NOMO-1 treated with DMSO at 0.1 percent for 48 hours (cell line): ENCODE data around the gene SDK2.

Experiments used
- DNase-seq: peaks from one replicate; lab custom pipeline; 2025; ENCODE audit not compliant: unreplicated experiment; lab: John Stamatoyannopoulos, UW

SDK2 gene

DNA sequence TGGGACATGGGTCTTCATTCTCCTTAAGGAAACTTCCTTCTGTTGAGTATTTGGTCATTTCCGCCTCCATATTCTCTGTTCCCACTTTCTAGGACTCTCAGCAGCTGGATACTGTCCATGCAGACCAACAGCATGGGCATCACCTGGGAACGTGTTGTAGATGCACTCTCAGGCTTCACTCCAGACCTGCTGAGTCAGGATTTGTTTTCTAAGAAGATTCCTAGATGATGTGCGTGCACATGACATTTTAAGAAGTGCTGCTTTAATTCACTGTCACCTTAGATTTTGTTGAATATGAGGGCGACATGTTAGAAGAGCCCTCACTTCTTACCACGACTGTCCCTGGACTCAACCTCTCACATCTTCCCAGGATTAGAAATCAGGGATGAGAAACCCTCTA lies 10.0 kb upstream of the SDK2 start:
- no peak for DNase-seq

DNA sequence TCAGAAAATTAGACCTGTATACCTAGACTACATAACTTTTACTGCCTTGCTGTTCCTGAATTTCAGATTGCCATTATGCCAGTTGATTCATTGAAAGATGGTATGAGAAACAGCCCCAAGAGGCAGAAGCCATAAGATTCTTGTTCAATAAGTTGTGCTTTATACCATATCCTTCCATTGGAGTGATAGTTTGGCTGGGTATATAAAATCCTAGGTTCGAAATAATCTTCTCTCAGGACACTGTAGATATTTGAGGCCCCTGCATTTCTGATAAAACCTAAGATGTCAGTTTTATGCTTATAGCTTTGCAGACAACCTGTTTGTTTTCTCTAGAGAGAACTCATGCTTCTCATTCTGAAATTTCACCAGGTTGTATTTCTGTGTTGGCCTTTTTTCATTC lies 9.6 kb upstream of the SDK2 start:
- no peak for DNase-seq

DNA sequence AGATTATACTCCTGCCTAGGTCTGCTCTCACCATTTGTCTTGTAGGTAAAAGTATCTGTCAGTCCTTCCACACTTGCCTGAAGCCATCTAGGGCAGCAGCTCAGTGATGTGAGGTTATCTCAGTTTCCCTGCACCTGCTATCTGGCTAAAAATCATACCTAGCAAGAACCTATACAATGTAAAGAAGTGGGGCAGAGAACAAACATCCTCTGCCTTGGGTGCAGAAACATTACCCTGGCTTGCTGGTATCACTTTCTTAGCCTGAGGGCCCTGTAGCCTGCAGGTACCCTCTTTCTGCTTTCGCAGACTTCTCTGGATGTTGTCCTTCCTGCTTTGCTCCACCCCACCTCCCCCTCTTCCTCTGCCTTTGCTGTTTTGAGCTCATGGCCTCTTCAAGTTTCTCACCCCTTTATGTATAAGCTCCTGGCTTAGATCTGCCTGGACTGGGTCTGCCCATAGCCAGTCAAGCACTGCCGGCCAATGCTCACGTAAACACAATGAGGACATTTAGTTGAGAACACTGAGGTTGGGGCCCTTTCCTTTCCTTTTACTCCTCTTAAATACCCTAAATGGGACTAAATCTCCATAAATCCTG lies 8.7 kb upstream of the SDK2 start:
- DNase-seq, result no peak

DNA sequence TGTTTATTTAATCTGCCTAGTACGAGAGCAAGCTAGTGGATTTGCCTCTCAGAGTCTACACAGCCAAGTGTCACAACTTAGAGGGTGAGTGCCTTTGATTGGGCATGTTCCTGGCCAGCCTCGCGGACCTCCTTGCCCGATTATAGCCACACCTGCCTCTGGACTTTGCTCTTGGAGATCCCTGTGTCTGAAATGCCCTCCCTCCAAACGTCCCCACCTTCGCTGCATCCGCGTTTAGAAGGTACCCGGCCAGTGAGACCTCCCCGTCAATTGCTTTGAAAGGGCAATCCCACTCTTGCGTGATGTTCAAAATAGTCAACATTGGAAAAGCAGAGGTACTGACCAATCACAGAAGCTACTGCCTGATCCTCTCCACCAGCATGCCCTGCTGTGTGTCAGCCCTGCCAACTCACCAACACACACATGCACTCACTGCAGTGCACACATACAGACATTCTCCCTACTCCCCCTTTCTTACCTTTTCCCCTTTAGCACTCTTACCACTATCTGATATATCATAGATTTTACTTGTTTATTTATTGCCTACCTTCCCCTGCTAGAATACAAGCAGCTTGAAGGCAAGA lies 6.5 kb upstream of the SDK2 start:
- DNase-seq, result no peak

DNA sequence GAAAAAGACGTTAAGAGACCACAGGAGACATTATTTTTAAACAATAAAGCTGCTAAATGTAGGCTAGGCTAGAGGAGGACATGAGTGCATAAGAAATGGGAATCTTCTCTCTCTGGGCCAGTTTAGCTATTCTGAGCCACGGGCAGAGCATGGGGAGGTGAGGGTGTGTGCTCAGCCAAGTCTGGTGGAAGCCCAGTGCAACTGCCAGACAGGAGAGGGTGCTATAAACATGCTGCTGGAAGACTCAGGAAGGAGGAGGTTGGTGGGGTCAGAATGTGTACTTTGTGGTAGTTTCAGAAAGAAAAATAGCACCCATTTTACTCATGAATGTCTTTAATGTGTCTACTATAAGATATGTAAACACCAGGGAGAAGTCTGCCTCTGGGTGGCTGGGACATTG lies 5.9 kb upstream of the SDK2 start:
- DNase-seq, result no peak

DNA sequence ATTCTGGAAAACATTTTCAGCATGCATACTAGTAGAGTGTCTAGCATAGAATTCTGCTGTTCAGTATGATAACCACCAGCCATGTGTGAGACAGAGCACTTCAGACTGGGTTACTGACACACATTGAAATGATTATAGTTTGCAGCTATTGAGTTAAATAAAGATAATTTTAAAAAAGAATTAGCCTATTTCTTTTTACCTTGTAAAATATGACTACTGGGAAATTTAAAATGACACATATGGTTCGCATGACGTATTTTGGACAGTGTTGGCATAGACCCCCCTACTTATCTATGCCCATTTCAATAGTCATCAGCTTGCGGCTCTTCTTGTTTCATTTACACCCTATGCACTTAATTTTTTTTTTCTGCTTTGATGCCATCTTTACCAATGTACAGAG lies 4.7 kb upstream of the SDK2 start:
- DNase-seq, result no peak

DNA sequence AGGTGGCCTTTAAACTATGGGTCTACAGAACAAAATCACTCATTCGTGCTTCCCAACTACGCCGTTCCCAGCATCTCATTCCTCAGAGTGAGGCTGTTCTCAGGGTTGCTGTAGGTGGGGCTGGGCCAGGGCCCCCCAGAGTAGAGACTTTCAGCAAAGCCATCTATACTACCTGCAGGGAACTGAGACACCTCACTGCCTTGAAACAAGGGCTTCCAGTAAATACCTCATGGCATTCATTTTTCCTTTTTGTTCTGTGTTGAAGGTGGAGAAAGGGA lies 4.2 kb upstream of the SDK2 start:
- no peak for DNase-seq

DNA sequence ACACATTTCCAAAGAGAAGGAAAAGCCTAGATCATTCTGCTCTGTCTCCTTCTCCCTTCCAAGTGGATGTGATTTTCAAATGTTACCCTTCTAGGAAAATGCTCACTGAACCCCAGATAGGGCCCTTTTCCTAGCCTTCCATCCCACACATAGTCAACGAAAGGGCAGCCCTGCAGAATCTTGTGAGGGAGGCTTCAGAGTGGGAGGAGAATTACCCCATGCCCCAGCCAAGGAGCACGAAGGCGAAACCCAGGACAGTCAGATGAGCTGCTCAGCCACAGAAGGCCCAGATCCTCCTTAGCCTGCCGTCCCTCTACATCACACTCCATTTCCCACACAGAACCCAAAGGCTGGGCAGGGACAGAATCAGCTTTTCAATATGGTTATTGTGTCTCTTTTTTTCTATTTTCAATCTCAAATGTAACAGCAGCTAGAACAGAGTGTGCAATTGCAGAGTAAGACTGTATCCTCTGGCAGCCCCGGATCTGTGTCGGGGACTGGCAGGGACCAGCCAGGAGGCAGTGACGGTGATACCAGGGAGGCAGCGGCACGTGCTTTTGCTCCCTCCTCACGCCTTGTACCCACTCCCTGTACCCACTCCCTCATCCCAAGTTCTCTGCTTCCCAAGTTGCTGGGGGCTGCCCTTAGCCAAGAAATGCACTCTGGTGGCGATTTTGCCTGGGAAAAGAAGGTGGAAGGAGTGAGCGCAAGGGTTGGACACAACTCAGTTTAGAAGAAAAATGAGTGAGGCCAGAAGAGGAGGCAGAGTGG lies 3.7 kb upstream of the SDK2 start:
- DNase-seq, result no peak

DNA sequence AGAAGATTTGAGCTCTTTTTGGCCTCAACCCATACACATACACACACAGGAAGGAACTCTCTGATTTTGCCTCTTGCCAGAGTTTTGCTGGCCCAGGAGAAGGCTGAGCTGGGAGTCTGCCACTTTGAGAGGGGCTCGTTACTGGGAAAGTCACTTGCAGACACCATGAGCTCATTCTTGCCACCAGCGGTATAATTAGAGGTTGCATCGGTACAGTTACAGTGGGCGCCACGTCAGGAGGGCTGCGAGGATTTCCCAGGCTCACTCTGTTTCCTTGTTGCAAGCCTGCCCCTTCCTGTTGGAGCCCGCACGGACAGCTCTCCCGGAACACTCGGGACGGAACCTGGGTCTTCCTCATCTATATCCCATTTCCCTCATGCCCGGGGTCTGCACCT lies 3.1 kb upstream of the SDK2 start:
- no peak for DNase-seq

DNA sequence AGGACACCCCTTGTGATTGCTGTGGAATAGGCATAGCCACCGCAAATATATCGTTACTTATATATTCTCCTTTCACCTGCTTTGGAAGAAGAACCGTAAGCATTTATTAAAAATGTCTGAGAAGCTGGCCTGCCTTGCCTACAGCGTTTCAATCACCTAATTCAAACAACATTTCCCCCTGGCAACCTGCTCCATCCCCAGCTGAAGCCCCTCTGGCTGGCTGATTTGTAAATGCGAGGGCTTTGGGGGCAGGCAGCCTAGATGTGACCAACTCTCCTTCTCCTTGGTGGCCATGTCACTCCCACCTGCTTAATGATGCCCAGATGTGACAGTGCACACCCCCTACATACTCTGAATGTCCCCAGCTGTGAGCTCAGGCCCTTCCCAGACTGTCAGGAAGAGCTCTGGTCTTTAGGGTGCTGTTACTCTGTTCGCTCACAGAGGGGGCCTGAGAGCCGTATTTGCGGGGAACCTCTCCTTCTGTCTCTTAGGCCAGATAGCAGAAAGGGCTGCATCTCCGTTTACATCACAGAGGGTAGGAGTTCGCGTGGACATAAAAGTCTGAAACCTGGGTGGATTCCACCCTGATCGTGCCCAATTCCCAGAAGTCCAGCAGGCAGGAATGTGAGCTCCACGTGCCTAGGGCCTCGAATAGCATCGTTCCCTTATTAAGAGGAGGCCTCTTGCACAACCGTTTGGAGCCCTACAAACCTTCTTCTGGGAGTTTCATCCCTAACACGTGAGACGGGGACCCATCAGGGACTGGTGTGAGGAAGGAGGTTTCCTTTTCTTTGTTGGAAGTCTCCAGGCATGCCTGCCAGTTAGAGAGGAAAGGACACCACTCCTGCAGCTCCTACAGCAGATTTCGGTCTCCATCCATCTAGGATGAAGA lies 2.4 kb upstream of the SDK2 start:
- no peak for DNase-seq

DNA sequence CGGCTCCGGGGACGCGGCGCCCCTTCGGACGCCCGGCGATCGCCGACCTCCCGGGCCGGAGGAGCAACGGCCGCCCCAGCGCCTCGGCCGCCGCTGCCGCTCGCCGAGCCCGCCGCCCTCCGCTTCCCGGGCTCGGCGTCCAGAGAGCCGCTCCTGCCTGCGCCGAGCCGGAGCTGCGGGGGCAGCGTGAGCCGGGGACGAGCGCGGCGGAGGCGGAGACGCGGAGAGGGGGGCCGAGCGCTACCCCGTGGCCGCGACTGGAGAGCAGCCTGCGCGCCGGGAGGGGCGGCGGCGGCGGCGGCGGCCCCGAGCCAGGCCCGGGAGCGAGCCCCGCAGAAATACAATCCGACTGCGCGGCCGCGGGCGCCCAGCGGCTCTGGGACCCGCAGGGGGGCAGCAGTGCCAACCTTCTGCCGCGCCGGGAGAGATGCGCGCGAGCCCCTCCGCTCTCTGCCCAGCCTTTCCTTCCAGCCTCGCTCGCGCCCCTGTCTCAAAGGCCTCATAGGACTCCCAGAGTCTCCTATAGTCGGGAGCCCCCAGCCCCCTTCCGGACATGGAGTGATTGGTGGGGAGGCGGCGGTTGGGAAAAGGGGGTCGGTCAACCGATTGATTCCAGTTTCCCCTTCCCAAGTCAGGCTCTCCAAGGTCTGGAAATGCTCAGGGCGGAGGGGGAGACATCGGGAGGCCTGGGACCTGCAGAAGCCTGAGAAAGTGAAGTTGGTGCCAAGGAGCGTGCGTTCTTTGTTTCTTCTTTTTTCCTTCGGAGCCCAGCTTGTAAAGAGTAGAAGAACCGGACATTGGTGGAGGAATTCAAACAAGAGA lies 1.0 kb upstream of the SDK2 start:
- no peak for DNase-seq

DNA sequence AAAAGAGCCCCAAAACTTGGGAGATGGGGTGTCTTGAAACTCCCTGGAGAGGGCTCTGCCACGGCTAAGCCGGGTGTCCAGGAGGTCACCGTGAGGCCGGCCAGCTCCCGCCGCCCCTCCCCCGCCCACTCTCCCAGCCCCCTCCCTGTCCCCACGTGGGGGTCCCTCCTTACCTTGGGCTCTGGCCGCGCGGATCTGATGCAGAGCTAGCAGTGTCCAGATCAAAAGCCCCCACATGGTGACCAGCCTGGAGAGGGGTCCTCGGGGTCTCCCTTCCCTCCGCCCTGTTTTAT lies 447 bp downstream of the SDK2 start:
- DNase-seq, result no peak

DNA sequence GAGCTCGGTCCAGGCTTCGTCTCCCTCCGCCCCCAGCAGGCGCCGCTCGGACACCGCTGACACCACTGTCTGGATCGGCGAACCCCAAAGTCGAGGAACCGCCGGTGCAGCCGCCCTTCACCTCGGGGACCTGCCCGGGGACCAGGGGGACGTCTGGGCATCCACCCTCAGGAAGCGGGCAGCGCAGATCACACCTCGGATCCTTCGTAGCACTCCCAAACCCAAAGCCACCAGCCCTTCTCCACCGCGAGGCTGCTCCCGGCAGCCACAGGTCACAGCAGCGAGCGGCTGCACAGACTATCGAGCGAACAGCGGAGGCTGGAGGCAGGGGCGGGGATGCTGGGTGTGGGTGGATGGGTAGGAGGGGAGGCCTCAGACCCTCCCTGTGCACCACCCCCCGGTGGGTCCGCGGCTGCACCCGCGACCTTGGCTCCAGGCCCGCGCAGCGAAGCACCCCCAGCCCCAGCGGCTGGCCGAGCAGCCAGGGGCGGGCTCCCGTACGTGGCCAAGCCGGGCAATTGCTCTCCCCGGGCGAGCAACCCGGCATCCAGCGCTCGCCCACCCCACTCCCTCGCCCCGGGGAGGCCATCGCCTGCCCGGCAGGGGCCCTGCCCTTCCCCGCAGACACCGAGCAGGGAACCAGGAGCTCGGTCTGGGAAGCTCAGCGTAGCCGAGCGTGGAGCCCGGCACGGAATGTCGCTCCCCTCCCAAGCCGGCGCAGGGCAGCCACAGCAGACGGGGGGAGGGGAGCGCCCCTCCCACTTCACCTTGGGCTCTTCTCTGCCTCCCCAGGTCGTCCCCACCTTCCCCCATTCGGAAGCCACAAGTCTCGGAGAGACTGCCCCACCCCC lies 1.0 kb downstream of the SDK2 start:
- no peak for DNase-seq

DNA sequence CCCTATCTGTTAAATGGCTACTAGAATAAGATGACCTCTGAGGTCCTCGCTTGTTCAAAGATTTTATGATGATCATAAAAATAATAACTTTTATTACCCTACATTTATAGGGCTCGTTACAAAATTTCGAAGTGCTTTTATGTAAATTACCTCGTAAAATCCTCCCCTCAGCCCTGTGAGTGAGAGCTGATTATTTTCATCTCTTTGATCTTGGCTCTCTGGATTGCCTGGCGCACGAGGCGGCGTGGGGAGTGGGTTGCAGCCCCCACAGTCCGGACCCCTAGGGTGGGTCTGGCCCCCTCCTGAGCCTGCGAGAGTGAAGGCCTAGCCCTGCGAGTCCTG lies 1.6 kb downstream of the SDK2 start:
- no peak for DNase-seq

DNA sequence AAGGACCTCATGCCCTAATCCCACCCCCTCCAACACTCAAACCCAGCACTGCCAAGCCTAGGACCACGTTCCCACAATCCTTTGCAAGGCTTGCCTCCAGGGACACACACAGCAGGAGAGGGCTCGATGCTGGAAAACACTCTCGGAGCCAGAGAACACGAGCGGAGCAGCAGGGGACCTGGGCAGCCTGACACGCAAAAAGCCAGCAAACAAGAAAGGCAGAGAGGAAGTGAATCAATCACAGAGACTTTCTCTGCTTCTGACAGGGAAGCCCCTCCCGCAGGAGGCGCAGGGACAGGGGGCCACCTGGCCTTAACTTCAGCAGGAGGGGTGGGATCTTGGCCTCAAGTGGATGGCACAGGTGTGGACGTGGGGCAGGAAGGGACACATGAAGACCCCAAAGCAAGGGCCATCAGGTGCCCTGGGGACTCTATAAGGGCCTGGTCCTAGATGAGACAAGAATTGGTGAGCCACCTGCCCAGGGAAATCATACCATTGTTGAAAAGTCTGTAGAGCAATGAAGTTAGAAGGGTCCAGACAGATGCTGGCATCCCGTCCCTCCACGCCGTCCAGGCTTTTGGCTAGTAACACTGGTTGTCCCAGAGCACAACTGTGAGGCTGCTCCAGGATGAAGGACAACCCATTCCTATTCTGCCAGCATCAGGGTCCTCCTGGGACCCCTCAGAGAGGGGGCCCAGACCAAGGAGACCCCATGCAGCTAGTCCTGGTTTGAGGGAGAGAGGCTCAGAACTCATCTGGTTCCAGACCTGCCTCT lies 2.2 kb downstream of the SDK2 start:
- DNase-seq, result no peak

DNA sequence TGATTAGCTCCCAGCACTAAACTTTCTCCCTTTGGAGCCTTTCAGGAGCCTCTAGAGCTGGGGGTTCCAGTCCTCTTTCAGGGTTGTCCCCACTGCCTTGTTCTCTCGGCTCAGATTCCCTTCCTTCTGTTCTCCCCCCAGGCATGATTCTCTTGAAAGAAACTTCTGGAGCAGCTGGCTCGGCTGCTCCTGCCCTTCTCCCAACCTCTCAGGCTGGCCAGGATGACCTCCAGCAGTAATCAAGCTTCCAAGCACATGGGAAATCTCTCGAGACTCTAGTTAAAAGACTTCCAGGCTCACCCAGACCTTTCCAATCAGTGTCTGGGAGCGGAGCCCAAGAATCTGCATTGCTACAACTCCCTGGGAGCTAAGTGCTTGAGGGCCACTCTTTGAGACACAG lies 3.6 kb downstream of the SDK2 start:
- DNase-seq, result no peak

DNA sequence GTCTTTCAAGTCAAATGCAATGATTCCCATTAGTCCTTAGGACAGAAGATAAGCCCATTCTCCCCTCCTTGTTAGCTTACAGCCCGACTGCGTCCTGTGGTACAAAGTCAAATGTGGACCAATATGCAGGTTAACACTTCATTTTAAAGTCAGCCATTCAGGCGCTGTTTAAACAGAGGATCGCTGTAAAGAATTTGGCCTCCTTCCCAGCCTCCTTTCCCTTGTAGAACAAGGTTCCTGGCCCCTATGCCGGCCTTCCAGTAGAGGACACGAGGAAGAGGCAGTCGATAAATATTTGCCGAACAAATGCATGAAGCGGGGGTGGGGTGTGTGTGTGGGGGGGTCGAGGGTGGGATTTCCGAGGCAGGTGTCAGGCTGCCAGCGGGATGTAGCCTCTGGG lies 4.3 kb downstream of the SDK2 start:
- no peak for DNase-seq

DNA sequence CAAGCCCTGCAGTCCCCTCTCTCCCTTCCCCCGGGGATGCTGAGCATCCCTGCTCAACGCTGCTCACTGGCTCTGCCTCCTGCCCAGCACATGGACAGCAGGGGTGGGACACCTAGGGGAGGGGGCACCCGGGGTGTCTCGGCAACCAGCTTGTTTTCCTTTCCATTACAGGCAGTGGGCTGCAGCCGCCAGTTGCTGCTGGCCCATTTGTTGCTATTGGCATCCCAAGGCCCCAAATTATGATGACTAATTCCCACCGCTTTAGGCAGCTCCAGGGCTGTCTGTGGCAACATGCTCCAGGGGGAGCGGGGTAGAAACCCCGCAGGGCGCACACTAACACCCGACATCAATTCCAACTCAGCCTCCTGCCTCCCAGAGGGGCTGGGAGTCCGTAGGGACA lies 4.9 kb downstream of the SDK2 start:
- DNase-seq, result no peak

DNA sequence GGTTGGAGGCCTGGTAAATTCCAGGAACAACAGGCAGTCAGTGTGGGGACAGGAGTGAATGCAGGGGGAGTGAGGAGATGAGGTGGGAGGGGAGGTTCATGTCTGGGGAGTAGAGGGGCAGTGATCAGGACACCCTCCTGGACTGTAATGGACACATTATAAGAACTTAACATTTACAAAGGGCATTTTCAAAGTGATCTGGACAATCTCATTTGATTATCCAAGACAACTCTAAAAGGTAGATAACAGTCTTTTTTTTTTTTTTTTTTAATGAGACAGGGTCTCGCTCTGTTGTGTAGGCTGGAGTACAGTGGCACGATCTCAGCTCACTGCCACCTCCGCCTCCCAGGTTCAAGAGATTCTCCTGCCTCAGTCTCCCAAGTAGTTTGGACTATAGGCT lies 5.7 kb downstream of the SDK2 start:
- no peak for DNase-seq

DNA sequence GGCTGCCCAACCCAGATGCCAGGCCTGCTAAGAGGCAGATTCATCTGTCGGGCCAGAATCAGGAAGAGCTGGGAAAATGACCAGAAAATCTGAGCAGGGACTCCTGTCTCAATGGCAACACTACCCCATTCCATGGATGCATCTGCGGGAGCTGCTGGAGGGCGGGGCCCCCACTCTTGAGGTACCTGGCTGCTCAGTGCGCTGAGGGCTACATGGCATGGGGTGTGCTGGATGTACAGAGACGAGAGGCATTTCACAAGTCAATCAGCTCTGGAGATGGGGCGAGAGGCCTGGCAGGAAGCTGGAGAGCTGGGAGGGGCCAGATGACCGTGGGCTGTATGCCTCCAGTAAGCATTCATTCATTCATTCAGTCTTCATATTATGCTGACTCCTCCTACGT lies 6.4 kb downstream of the SDK2 start:
- DNase-seq, result no peak
